Measurements from ENCODE around the gene ERVV-1.

Gene ERVV-1

DNA sequence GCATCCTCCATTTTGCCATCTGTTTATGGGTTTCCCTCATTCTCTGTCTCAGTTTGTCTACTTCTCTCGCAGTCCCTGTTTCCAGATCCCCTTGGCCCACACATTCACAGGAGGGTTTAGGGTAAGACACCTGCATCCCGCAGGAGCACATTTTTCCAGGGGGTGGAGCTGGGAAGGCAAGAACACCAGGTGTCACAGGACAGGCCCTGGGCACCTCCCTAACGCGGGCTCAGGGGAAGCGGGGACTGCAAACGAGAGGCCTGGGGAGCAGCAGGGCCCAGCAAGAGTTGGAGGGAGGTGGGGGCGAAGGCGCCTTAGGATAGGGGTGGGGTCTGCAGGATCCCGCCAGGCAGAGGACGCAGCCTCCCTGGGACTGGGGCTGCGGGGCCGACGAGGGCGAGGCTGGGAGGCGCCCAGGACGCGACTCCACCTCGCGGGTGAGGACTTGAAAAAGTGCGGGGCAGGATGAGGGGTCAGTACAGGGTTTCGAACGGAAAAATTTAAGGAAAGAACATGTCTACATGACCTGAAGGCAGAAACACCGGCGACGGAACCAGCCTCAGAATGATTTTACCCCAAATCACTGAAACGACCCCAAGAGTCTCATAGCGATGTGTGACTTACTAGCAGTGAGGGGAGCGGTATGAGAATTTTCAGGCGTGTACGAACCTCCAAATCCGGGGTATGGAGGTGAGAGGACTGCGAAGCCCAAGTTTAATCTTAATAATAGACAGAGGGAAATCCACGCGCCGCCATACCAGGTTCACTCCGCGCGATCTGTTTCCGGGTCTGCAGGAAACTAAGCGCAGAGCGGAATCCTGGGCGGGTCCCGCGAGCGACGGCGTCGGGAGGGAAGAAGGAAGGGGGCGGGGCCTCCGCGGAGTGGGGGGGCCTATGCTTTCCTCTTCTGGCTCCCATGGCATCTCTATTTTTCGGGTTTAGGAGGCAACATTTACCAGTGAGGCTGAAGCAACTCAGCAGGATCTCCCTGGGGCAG, 23.7 kb downstream of the ERVV-1 start:
- no peak for DNase-seq (ENCODE audit: low read depth)
- TF ChIP-seq, protein P1, sequence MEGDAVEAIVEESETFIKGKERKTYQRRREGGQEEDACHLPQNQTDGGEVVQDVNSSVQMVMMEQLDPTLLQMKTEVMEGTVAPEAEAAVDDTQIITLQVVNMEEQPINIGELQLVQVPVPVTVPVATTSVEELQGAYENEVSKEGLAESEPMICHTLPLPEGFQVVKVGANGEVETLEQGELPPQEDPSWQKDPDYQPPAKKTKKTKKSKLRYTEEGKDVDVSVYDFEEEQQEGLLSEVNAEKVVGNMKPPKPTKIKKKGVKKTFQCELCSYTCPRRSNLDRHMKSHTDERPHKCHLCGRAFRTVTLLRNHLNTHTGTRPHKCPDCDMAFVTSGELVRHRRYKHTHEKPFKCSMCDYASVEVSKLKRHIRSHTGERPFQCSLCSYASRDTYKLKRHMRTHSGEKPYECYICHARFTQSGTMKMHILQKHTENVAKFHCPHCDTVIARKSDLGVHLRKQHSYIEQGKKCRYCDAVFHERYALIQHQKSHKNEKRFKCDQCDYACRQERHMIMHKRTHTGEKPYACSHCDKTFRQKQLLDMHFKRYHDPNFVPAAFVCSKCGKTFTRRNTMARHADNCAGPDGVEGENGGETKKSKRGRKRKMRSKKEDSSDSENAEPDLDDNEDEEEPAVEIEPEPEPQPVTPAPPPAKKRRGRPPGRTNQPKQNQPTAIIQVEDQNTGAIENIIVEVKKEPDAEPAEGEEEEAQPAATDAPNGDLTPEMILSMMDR (IDR thresholded peaks at IDR 0.05; ENCODE audit: low read depth, low read length, missing control alignments) = no peak
- in situ Hi-C loops (cut with HindIII; ENCODE audit: low sequenced_read_pairs) = no loop called here
- peak overlapping the region; percentile 39 for H3K4me3 ChIP-seq (ENCODE audit: low read depth, low read length)

- in situ Hi-C loops (cut with HindIII; ENCODE audit: low sequenced_read_pairs) = no loop called here
- H3K4me3 ChIP-seq (ENCODE audit: low read depth, low read length) = no peak overlapping the region
- DNase-seq (ENCODE audit: low read depth) = no peak
- TF ChIP-seq, protein P1 (IDR thresholded peaks at IDR 0.05; ENCODE audit: low read depth, low read length, missing control alignments) = no peak
Measured at GRCh38 chr19:53041366-53041765, 27.6 kb downstream of the ERVV-1 start.

DNA sequence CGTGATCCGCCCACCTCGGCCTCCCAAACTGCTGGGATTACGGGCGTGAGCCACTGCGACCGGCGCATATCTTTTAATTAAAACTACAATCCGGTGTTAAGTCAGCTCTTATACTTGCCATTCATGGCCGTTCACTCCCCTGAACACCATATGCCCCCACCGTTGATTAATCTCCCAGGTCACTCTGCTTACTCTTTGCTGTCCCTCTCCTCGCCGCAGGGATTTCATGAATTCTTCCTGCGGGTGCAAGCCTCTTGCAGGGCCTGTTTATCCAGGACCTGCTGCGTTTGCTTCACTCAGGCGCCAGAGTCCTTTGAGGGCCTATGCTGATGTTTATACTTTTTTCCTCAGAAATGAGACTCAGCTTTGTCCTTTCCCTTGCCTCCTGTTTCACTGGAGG, 31.8 kb downstream of the ERVV-1 start:
- H3K4me3 ChIP-seq (ENCODE audit: low read depth, low read length) = no peak overlapping the region
- TF ChIP-seq, protein P1 (IDR thresholded peaks at IDR 0.05; ENCODE audit: low read depth, low read length, missing control alignments) = no peak
- in situ Hi-C loops (cut with HindIII; ENCODE audit: low sequenced_read_pairs) = no loop called here
- DNase-seq (ENCODE audit: low read depth) = no peak

GRCh38 chr19:53047379-53047778, 33.7 kb downstream of the ERVV-1 start:
- TF ChIP-seq, protein P1 (IDR thresholded peaks at IDR 0.05; ENCODE audit: low read depth, low read length, missing control alignments) = no peak
- no peak for DNase-seq (ENCODE audit: low read depth)
- no peak overlapping the region for H3K4me3 ChIP-seq (ENCODE audit: low read depth, low read length)
- in situ Hi-C loops (cut with HindIII; ENCODE audit: low sequenced_read_pairs) = no loop called here

GRCh38 chr19:53055117-53055516, 41.4 kb downstream of the ERVV-1 start:
- TF ChIP-seq, protein P1 (IDR thresholded peaks at IDR 0.05; ENCODE audit: low read depth, low read length, missing control alignments) = no peak
- no peak for DNase-seq (ENCODE audit: low read depth)
- in situ Hi-C loops (cut with HindIII; ENCODE audit: low sequenced_read_pairs) = no loop called here
- H3K4me3 ChIP-seq (ENCODE audit: low read depth, low read length) = no peak overlapping the region

DNA sequence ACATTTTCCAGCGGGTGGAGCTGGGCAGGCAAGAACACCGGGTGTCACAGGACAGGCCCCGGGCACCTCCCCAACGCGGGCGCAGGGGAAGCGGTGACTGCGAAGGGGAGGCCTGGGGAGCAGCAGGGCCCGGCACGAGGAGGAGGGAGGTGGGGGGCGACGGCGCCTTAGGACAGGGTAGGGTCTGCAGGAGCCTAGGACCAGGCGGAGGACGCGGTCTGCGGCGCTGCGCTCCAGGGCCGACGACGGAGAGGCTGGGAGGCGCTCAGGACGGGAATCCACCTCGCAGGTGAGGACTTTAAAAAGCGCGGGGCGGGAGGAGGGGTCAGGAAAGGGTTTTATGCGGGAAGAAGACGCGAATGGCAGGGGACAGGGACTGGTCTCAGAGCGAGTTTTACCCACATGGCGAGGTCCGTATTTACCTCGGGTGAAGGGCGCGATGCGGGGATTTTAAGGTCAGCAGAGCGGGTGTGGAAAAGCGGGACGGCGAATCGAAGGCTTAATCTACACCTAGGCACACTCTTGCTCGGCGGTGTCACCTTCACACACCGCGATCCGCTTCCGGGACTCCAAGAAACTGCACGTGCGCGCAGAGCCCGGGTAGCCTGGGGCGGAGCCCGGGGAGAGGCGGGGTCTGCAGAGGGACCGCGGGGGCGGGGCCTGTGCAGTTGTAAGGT, 44.3 kb downstream of the ERVV-1 start:
- no peak for DNase-seq (ENCODE audit: low read depth)
- TF ChIP-seq, protein P1 (IDR thresholded peaks at IDR 0.05; ENCODE audit: low read depth, low read length, missing control alignments) = no peak
- in situ Hi-C loops (cut with HindIII; ENCODE audit: low sequenced_read_pairs) = no loop called here
- H3K4me3 ChIP-seq (ENCODE audit: low read depth, low read length) = peak overlapping the region; percentile 3
